HepG2 (cell line): ENCODE results near the gene GPT2. TPM values are rescaled to one million over a fixed set of nuclear protein-coding genes. Genes with fewer than 3 reads are reported as not detected.

ENCODE experiments used
- DPF2 ChIP-seq: sonication (generic); formaldehyde crosslinking; IDR thresholded peaks from 2 replicates; pipeline ENCODE4 v1.4.0; 2020; ENCODE audit warnings: mild to moderate bottlenecking, low read depth, missing genetic modification reagents, borderline replicate concordance
- FOXK1 ChIP-seq: sonication (generic); formaldehyde crosslinking; IDR thresholded peaks from 2 replicates; pipeline ENCODE4 v1.4.0; 2020; ENCODE audit warnings: low read depth, missing genetic modification reagents, borderline replicate concordance
- FOXO1 ChIP-seq: sonication (generic); formaldehyde crosslinking; IDR thresholded peaks from 2 replicates; pipeline ENCODE4 v1.4.0; 2020; ENCODE audit warnings: missing genetic modification reagents
- GABPB1 ChIP-seq: IDR thresholded peaks from 2 replicates; pipeline ENCODE4 v1.6.1; 2016; ENCODE audit warnings: mild to moderate bottlenecking, missing genetic modification reagents, moderate library complexity, missing compliant biosample characterization
- GATA4 ChIP-seq: sonication (generic); IDR thresholded peaks from 2 replicates; pipeline ENCODE4 v1.6.1; 2016; ENCODE audit warnings: antibody characterized with exemption, low read depth, borderline replicate concordance
- GATAD2A ChIP-seq: IDR thresholded peaks from 2 replicates; pipeline ENCODE4 v1.6.1; 2016
- GZF1 ChIP-seq: sonication (generic); formaldehyde crosslinking; IDR thresholded peaks from 2 replicates; pipeline ENCODE4 v1.5.1; 2020; ENCODE audit warnings: mild to moderate bottlenecking, missing genetic modification reagents
- ISX ChIP-seq: sonication (generic); formaldehyde crosslinking; conservative IDR thresholded peaks from 2 replicates; pipeline ENCODE4 v1.5.0; 2020; ENCODE audit warnings: missing genetic modification reagents
- NFKB2 ChIP-seq: sonication (generic); formaldehyde crosslinking; IDR thresholded peaks from 2 replicates; pipeline ENCODE4 v1.4.0; 2020; ENCODE audit warnings: missing genetic modification reagents, borderline replicate concordance
- RARA ChIP-seq: IDR thresholded peaks from 2 replicates; pipeline ENCODE4 v1.6.1; 2016; ENCODE audit warnings: missing genetic modification reagents, missing compliant biosample characterization
- THAP7 ChIP-seq: sonication (generic); formaldehyde crosslinking; IDR thresholded peaks from 2 replicates; pipeline ENCODE4 v1.8.1; 2023; ENCODE audit warnings: mild to moderate bottlenecking, missing genetic modification reagents
- ZFY ChIP-seq: sonication (generic); formaldehyde crosslinking; IDR thresholded peaks from 2 replicates; pipeline ENCODE4 v1.4.0; 2020; ENCODE audit warnings: missing genetic modification reagents
- ZNF3 ChIP-seq: IDR thresholded peaks from 2 replicates; pipeline ENCODE4 v1.7.0; 2017; ENCODE audit warnings: inconsistent platforms
- ZNF350 ChIP-seq: sonication (generic); formaldehyde crosslinking; IDR thresholded peaks from 2 replicates; pipeline ENCODE4 v1.4.0; 2020; ENCODE audit warnings: mild to moderate bottlenecking, low read depth, missing genetic modification reagents, borderline replicate concordance
- ZNF407 ChIP-seq: sonication (generic); formaldehyde crosslinking; IDR thresholded peaks from one replicate; pipeline ENCODE4 v1.5.1; 2020; ENCODE audit warnings: mild to moderate bottlenecking, missing genetic modification reagents; ENCODE audit errors: not compliant biosample characterization
- polyA plus RNA-seq, 8 experiments: library from polyadenylated mRNA; depleted of rRNA in 3 of 8; stranded (reverse) in 7 of 8; unstranded in 1 of 8; fragments of >200 nt; fragmentation: Illumina TruSeq in 4 of 8; extraction: Trizol in 4 of 8; gene quantifications; 2 replicates each; pipeline versions ENCODE4 v1.2.1 to v1.2.3, GENCODE V29; 2011 to 2016; ENCODE audit warnings: low read depth in 4 of 8, missing spikeins in 1 of 8, mixed read lengths in 1 of 8; ENCODE audit not compliant: insufficient read depth in 1 of 8
- total RNA-seq, 5 experiments: library from RNA; depleted of rRNA; stranded (reverse); fragments of >200 nt; fragmentation: Illumina TruSeq; extraction: Trizol; gene quantifications; 2 replicates each; pipeline ENCODE4 v1.2.3, GENCODE V29; 2016; ENCODE audit warnings: low read depth in 1 of 5
- TF ChIP-seq, protein P1 (sequence below): sonication (generic); formaldehyde crosslinking; IDR thresholded peaks from 2 replicates; pipeline ENCODE4 v1.8.0; 2022; ENCODE audit warnings: missing genetic modification reagents, mild to moderate bottlenecking, borderline replicate concordance

GPT2 gene
- total and polyA plus RNA-seq, 2 of the 13 experiments (the other 11 are each of a cell fraction or from before 2014, with no cell fraction given), result 138 to 267 TPM

DNA sequence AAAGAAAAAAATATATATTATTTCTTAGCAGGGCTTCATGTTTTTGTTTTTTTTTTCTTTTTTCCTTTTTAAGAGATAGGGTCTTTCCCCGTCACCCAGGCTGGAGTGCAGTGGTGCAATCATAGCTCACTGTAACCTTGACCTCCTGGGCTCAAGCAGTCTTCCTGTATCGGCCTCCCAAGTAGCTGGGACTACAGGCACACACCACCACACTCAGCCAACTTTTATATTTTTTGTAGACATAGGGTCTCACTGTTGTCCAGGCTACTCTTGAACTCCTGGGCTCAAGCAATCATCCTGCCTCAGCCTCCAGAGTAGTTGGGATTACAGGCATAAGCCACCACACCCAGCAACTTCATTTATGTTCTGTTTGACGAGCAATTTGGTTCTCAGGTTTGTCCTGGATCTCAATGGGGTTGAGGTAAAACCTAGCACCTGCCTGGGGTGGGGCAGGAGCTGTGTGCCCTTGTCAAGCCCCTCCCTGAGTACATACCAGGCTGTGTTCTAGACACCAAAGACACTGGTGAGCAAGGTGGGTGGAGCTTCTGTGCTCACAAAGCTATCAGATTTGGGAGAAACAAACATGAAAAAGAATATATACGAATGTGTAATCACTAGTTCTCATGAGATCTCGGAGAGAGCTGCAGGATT is 19.2 kb downstream of the GPT2 start (continued):
- TF ChIP-seq ZNF407 (CRISPR knock-in tag) (no peak), DPF2 (CRISPR knock-in tag) (no peak), NFKB2 (no peak), GATAD2A (CRISPR knock-in tag) (peak; percentile 19; the same call in 1 of the 2 replicates), RARA (CRISPR knock-in tag) (0 out of 2 replicates have a peak, but pooled peaks have one; percentile 8), ZNF350 (CRISPR knock-in tag) (no peak), THAP7 (CRISPR knock-in tag) (0 out of 2 replicates have a peak, but pooled peaks have one; percentile 32), GZF1 (CRISPR knock-in tag) (no peak), FOXO1 (CRISPR knock-in tag) (no peak), GABPB1 (CRISPR knock-in tag) (peak; percentile 20; the same call in 1 of the 2 replicates), FOXK1 (CRISPR knock-in tag) (0 out of 2 replicates have a peak, but pooled peaks have one; percentile 20), ZNF3 (CRISPR knock-in tag) (0 out of 2 replicates have a peak, but pooled peaks have one; percentile 24), ZFY (no peak), ISX (no peak), GATA4 (no peak)
- TF ChIP-seq, protein P1, sequence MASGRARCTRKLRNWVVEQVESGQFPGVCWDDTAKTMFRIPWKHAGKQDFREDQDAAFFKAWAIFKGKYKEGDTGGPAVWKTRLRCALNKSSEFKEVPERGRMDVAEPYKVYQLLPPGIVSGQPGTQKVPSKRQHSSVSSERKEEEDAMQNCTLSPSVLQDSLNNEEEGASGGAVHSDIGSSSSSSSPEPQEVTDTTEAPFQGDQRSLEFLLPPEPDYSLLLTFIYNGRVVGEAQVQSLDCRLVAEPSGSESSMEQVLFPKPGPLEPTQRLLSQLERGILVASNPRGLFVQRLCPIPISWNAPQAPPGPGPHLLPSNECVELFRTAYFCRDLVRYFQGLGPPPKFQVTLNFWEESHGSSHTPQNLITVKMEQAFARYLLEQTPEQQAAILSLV (CRISPR knock-in tag), result peak; percentile 22; the same call in 1 of the 2 replicates
